Measurements from ENCODE around the gene SEC11A. TPM values are rescaled to one million over a fixed set of nuclear protein-coding genes. Genes with fewer than 3 reads are reported as not detected.
A peak's percentile ranks its signal among the peaks of the same experiment; 100 is the strongest.
"Not testable (repeated sequence)": the region's sequence is repeated elsewhere in the genome, so short reads cannot be mapped to it uniquely, and the experiment has no call there.

SEC11A gene
- total RNA-seq, 2 experiments from 2014 or later = 82.3 to 87.8 TPM

DNA sequence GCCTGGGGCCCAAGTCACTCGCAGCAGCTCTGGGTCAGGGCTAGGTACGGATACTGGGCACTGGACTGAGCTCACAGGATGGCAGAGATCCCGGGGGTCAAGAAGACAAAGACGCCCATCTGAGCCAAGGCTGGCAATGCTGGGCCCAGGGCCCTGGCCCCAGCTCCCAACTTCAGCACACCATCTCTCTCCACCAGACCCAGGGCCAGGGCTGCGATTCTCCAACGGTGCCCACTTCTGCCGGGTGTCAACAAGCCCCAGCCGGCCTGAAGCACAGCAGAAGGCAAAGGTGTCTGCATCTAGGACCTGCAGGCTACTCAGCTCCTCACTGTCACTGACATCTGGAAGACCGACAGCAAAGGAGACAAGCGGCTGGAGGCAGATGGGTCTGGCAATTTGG lies 70.4 kb downstream of the SEC11A start:
- DNase-seq = no peak
- H3K4me3 Mint-ChIP-seq = no peak overlapping the region
- POLR2A ChIA-PET = interaction anchor here (1.2 kb wide), 1 partner anchor 8 kb away, joined by 6 read pairs; the partner anchor contains the start of gene WDR73
- H3K27me3 Mint-ChIP-seq = no peaks in the 10 kb centered on the region
- CTCF ChIA-PET = no interaction called here
- peaks cover 19% of the 10 kb centered on the region for H3K4me1 Mint-ChIP-seq (ENCODE audit: low read depth)
- no peak for ATAC-seq
- H3K27ac Mint-ChIP-seq = peak overlapping the region; percentile 71
- H3K36me3 Mint-ChIP-seq (ENCODE audit: low read depth) = peaks cover 55% of the 10 kb centered on the region
- no peak for TF ChIP-seq CTCF (IDR thresholded peaks at IDR 0.05)
- no peaks in the 10 kb centered on the region for H3K9me3 Mint-ChIP-seq
- intact Hi-C loops (cut with micrococcal nuclease) = no loop called here

DNA sequence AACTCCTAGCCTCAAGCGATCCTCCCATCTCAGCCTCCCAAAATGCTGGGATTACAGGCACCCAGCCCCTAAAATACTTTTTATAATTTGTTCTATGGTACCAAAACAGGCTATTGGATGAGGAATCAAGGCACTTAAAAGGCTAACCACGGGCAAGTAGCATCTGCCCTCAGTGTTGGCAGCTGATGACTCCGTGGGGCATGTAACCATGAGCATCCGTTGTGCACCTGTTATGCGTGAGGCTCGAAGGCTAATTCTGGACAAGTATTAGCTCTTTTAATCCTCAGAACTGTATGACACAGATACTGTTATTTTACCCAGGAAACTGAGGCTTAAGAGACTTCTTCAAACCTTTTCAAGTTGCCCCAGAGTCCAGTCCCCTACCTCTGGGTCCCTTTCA lies 72.1 kb downstream of the SEC11A start:
- H3K9me3 Mint-ChIP-seq = no peaks in the 10 kb centered on the region
- intact Hi-C loops (cut with micrococcal nuclease) = no loop called here
- ChIA-PET CTCF (interaction anchor here (1.0 kb wide), 1 partner anchor 10 kb away, joined by 3 read pairs; the partner anchor contains the start of gene WDR73), POLR2A (interaction anchor here (1.2 kb wide), 1 partner anchor 10 kb away, joined by 8 read pairs; the partner anchor contains the start of gene WDR73)
- no peak for DNase-seq
- TF ChIP-seq CTCF (IDR thresholded peaks at IDR 0.05) = no peak
- H3K27ac Mint-ChIP-seq = no peak overlapping the region
- H3K4me1 Mint-ChIP-seq (ENCODE audit: low read depth) = peaks cover 27% of the 10 kb centered on the region
- ATAC-seq = no peak
- H3K36me3 Mint-ChIP-seq (ENCODE audit: low read depth) = peaks cover 64% of the 10 kb centered on the region
- no peak overlapping the region for H3K4me3 Mint-ChIP-seq
- H3K27me3 Mint-ChIP-seq = no peaks in the 10 kb centered on the region

- Mint-ChIP-seq H3K4me1 (ENCODE audit: low read depth) (peaks cover 28% of the 10 kb centered on the region), H3K36me3 (ENCODE audit: low read depth) (peaks cover 64% of the 10 kb centered on the region)
- DNase-seq; H3K27me3 Mint-ChIP-seq; ATAC-seq; H3K9me3 Mint-ChIP-seq; intact Hi-C loops (cut with micrococcal nuclease); H3K4me3 Mint-ChIP-seq; H3K27ac Mint-ChIP-seq: not testable (repeated sequence)
- POLR2A ChIA-PET = interaction anchor here (0.5 to 2.3 kb wide), 5 partner anchors 8 to 1028 kb away, joined by 3 to 13 read pairs (median 3); partner anchors contain the start of gene WDR73
- CTCF ChIA-PET = interaction anchor here (0.8 kb wide), 1 partner anchor 11 kb away, joined by 3 read pairs; the partner anchor contains the start of gene WDR73
Measured at GRCh38 chr15:84642640-84643039, 73.3 kb downstream of the SEC11A start.

- POLR2A ChIA-PET = interaction anchor here (0.9 to 2.3 kb wide), 2 partner anchors 11 to 105 kb away, joined by 4 to 13 read pairs; partner anchors contain the start of gene WDR73
- H3K9me3 Mint-ChIP-seq; H3K27ac Mint-ChIP-seq; DNase-seq; H3K4me3 Mint-ChIP-seq; ATAC-seq; H3K27me3 Mint-ChIP-seq; intact Hi-C loops (cut with micrococcal nuclease): not testable (repeated sequence)
- H3K36me3 Mint-ChIP-seq (ENCODE audit: low read depth) = peaks cover 64% of the 10 kb centered on the region
- CTCF ChIA-PET = interaction anchor here (0.8 kb wide), 1 partner anchor 12 kb away, joined by 3 read pairs; the partner anchor contains the start of gene WDR73
- peaks cover 29% of the 10 kb centered on the region for H3K4me1 Mint-ChIP-seq (ENCODE audit: low read depth)
Measured at GRCh38 chr15:84641871-84642270, 74.1 kb downstream of the SEC11A start.

DNA sequence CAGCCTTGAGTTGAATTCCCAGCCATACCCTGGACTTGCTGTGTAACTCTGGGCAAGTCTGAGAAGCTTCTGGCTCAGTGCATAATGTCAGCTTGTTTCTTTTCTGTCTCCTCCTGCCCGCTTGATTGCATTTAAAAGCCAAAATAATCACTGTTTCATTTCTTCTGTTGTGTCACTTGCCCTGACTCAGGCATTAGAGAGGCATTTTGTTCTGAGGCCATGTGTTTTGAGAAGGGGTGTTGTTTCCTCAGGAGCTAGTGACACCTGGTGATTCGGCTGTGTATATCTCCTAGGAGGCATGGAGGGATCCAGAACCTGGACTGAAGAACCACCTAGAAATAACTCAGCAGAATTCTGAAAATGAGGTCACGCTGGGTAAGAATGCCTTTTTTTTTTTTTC lies 77.8 kb downstream of the SEC11A start:
- H3K27me3 Mint-ChIP-seq = no peaks in the 10 kb centered on the region
- H3K9me3 Mint-ChIP-seq = no peaks in the 10 kb centered on the region
- no peak for TF ChIP-seq CTCF (IDR thresholded peaks at IDR 0.05)
- no peak overlapping the region for H3K4me3 Mint-ChIP-seq
- intact Hi-C loops (cut with micrococcal nuclease) = loop anchor here (10.0 kb wide), 1 partner anchor 53 kb away; no protein-coding TSS in a partner anchor
- peak overlapping the region; percentile 78 for H3K27ac Mint-ChIP-seq
- DNase-seq = no peak
- peaks cover 71% of the 10 kb centered on the region for H3K36me3 Mint-ChIP-seq (ENCODE audit: low read depth)
- no peak for ATAC-seq
- ChIA-PET CTCF (interaction anchor here (0.6 to 1.7 kb wide), 6 partner anchors 16 to 65 kb away, joined by 3 to 7 read pairs (median 3); partner anchors contain the start of genes WDR73 and ZSCAN2), POLR2A (interaction anchor here (0.7 to 1.2 kb wide), 2 partner anchors 9 to 16 kb away, joined by 3 to 5 read pairs; partner anchors contain the start of gene WDR73)
- H3K4me1 Mint-ChIP-seq (ENCODE audit: low read depth) = peaks cover 41% of the 10 kb centered on the region

All from activated CD8-positive, alpha-beta T cell treated with anti-CD3 and anti-CD28 coated beads for 36 hours (primary cell).